GM19238 (cell line): ENCODE data around the gene PSMD8.

Experiments used
- DNase-seq: peaks from one replicate; pipeline ENCODE4 v3.0.0; 2011; ENCODE audit warnings: low spot score; ENCODE audit not compliant: insufficient read length

Gene PSMD8

DNA sequence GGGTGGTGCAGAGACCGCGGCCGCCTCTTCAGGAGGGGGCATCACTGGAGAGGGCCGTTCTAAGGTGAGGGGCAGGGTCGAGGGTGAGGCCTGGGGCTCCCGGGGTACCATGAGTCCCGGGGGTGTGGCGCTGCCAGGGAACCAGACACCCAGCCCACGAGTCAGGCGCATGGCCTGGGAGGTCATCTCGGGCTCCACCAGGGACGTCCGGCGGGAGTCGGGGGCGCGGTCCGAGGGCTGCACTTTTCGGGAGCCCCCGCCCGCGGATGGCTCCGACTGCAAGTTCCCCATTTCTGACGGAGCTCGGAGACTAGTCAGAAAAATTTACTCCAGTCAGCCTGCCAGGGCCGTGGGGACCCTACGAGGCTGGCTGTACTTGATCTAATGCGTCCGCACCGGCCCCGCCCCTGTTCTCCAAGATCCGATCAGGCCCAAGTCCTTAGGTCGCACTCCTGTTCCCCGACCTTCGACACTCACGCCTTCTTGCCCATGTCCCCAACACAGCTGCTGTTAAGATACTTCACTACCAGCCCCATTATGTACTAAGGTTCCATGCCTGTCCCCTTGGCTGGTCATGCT is 12.7 kb downstream of the PSMD8 start:
- no peak for DNase-seq

- peak; percentile 85 for DNase-seq
Measured at GRCh38 chr19:38387550-38388348, 13.4 kb downstream of the PSMD8 start, which contains the start of gene GGN. TSS of gene GGN (minus strand) at chr19:38388034. CDS start at chr19:38387261, 773 bp downstream.

DNA sequence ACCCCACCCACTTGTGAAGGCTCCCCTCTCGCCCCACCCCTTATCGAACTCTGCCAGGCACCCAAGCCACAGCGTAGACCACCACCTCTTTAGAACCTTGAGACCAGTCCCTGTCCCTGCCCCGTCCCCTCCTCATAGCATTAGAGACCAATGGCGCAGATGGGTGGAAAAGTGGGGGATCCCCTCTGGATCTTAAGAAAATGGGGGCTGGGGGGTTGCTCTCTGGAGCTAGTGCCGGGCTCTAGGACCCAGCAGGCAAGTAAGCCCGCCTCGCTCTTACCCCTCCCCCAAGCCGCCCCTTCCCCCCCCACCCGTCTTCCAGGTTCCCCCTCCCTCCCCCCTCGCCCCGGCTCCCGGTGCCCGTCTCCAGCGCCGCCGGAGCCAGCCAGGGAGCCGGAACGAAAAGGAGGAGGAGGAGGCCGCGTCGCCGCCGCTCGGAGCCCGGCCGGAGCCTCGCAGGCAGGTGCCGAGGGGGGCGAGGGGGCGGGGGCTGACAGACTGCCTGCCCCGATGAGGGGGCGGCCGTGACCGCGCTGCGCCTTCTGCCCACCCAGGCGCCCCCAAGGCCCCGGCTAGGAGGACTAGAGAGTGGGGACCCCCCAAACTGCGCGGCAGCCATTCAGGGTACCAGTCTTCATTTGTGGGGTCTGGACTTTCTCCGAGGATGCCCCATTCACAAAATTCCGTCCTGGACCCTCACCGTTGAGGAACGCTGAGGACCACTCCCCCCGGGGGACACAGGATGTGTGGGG is 14.2 kb downstream of the PSMD8 start, which contains the start of gene SPRED3:
SPRED3 (plus strand) TSS at position 349 of the 752 bp plus-strand sequence. CDS start 1,606 bp downstream, outside the sequence.
- no peak for DNase-seq

GRCh38 chr19:38389101-38389925 is 14.9 kb downstream of the PSMD8 start:
- no peak for DNase-seq

GRCh38 chr19:38389957-38390924 is 15.9 kb downstream of the PSMD8 start:
- no peak for DNase-seq

GRCh38 chr19:38391911-38392464 is 17.6 kb downstream of the PSMD8 start:
- no peak for DNase-seq

- DNase-seq: no peak
Measured at GRCh38 chr19:38392707-38393308, 18.4 kb downstream of the PSMD8 start.

- no peak for DNase-seq
Measured at GRCh38 chr19:38394488-38394887, 20.1 kb downstream of the PSMD8 start.

DNA sequence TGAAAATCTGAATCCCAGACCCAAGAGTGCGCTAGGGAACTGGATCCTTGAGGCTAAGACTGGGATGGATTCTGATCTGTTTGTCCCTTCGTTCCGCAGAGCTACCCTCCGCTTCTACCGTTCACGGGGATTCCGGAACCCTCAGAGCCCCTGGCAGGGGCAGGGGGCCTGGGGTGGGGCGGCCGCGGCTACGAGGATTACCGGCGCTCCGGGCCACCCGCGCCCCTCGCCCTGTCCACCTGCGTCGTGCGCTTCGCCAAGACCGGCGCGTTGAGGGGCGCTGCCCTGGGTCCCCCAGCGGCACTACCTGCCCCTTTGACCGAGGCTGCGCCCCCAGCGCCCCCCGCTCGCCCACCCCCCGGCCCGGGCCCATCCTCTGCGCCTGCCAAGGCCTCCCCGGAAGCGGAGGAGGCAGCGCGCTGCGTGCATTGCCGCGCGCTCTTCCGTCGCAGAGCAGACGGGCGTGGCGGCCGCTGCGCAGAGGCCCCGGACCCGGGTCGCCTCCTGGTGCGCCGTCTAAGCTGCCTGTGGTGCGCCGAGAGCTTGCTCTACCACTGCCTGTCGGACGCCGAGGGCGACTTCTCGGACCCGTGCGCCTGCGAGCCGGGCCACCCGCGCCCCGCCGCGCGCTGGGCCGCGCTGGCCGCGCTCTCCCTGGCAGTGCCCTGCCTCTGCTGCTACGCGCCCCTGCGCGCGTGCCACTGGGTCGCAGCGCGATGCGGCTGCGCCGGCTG is 21.2 kb downstream of the PSMD8 start:
- no peak for DNase-seq

DNA sequence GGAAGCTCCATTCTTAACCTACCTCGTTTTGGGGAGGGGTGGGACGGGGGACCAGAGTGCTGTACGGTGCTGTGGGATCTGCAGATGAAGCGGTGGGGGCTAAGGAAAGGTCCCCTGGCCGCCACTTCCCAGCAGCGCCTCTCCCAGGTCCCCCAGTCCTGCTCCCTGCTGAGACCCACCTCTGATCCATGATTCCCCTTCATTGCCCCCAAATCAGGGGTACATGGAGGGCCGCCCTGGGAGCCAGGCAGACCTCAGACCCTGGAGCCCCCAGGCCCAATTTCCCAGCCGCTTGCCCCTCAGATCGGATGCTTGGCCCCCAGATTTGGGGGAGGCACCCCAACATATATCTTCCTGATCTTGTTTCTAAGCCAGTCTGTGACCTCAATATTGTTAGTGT is 24.7 kb downstream of the PSMD8 start:
- DNase-seq: no peak

DNA sequence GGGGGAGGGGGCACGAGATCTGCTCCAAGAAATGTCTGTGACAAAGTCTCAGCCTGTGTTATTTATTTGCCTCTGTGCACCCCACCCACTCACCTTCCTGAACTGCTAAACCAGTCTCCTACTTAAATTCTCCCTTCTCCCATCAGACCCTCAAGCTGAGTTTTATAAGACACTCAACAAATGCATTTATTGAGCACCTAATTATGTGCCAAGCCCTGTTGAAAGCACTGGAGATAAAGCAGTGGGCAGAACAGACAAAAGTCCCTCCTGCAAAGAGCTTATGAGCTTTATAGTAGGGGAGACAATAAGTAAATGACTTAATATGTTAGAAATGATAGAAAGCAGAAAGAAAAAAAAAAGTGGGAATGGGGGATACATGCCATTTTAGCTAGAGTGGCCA is 25.2 kb downstream of the PSMD8 start:
- DNase-seq: no peak

GRCh38 chr19:38400361-38400760 is 26.0 kb downstream of the PSMD8 start:
- DNase-seq: no peak

- DNase-seq: no peak
Measured at GRCh38 chr19:38401148-38401547, 26.8 kb downstream of the PSMD8 start.

DNA sequence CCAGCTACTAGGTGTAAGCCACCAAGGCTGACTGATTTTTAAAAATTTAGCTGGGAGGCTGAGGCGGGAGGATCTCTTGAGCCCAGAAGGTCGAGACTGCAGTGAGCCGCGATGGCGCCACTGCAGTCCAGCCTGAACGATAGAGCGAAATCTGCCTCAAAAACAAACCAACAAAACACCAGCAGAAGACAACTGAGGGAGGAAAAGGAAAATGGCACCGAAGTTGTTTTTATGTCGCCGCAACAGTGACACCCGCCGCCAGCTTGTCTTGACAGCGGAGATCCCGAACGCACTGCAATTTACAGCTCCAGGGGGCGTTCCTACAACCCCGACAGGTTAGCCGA is 28.2 kb downstream of the PSMD8 start:
- no peak for DNase-seq

DNA sequence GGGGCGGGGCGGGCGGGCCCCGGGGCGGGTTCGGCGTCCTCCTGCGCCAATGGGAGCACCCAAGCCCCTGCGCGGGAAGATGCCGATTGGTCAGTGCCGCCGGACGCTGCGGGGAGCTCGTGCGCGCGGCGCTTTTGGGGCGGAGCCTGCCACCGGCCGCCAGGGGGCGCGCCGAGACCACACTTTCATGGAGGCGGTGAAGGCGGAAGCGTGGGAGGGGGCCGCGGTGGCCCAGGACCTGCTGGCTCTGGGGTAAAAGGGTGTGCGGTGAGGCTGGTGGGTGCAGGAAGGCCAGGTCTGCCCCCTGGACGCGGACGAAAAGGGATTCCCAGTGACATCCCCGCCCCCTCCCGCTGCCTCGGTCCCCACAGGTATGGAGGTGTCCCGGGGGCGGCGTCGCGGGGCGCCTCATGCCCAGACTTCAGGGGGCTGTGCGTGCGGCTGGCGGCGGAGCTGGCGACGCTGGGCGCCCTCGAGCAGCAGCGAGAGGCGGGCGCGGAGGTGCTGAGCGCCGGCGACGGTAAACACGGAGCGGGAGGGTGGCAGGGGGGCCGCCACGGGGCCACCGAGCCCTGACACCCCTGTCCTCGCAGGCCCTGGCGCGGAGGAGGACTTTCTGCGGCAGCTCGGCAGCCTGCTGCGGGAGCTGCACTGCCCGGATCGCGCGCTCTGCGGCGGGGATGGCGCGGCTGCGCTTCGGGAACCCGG is 28.8 kb downstream of the PSMD8 start, which contains the start of gene FAM98C:
FAM98C (plus strand) TSS at position 127 of the 708 bp plus-strand sequence; CDS start at position 188, 61 bp downstream.
- peak; percentile 100 for DNase-seq

- no peak for DNase-seq
Measured at GRCh38 chr19:38404858-38405257, 30.5 kb downstream of the PSMD8 start.

- no peak for DNase-seq
Measured at GRCh38 chr19:38405276-38405675, 30.9 kb downstream of the PSMD8 start.

- DNase-seq: no peak
Measured at GRCh38 chr19:38409631-38410133, 35.3 kb downstream of the PSMD8 start.
